ENCODE data around the gene SMG6.
A peak's percentile ranks its signal among the peaks of the same experiment; 100 is the strongest.

Gene SMG6

GRCh38 chr17:2157675-2158395, 145.8 kb downstream of the SMG6 start:
- DNase-seq: no peak
- Histone ChIP-seq H3K9me3 (ENCODE audit: severe bottlenecking) (no peaks in the 10 kb centered on the region), H3K36me3 (no peaks in the 10 kb centered on the region), H3K27ac (no peak overlapping the region), H3K27me3 (ENCODE audit: insufficient read depth, low read depth, severe bottlenecking) (no peaks in the 10 kb centered on the region), H3K4me3 (ENCODE audit: low read depth, low read length) (no peak overlapping the region)
- TF ChIP-seq CTCF (IDR thresholded peaks at IDR 0.05; ENCODE audit: low read depth, low read length): no peak

GRCh38 chr17:2157081-2157480, 146.5 kb downstream of the SMG6 start:
- Histone ChIP-seq H3K9me3 (ENCODE audit: severe bottlenecking) (no peaks in the 10 kb centered on the region), H3K36me3 (no peaks in the 10 kb centered on the region)
- no peak for TF ChIP-seq CTCF (IDR thresholded peaks at IDR 0.05; ENCODE audit: low read depth, low read length)

GRCh38 chr17:2156666-2157065, 146.9 kb downstream of the SMG6 start:
- Histone ChIP-seq H3K4me3 (ENCODE audit: low read depth, low read length) (no peak overlapping the region), H3K36me3 (peaks cover under 1% of the 10 kb centered on the region; the same call in 1 of the 2 replicates), H3K9me3 (ENCODE audit: severe bottlenecking) (no peaks in the 10 kb centered on the region), H3K27ac (no peak overlapping the region), H3K27me3 (ENCODE audit: insufficient read depth, low read depth, severe bottlenecking) (no peaks in the 10 kb centered on the region)
- no peak for TF ChIP-seq CTCF (IDR thresholded peaks at IDR 0.05; ENCODE audit: low read depth, low read length)
- no peak for DNase-seq

More at GRCh38 chr17:2157081-2157480, 146.5 kb downstream of the SMG6 start:
- Histone ChIP-seq H3K27me3 (ENCODE audit: insufficient read depth, low read depth, severe bottlenecking) (no peaks in the 10 kb centered on the region), H3K27ac (no peak overlapping the region), H3K4me3 (ENCODE audit: low read depth, low read length) (no peak overlapping the region)
- DNase-seq: no peak

- Histone ChIP-seq H3K4me3 (ENCODE audit: low read depth, low read length) (no peak overlapping the region), H3K9me3 (ENCODE audit: severe bottlenecking) (no peaks in the 10 kb centered on the region), H3K27me3 (ENCODE audit: insufficient read depth, low read depth, severe bottlenecking) (no peaks in the 10 kb centered on the region), H3K36me3 (peaks cover 2% of the 10 kb centered on the region; the same call in 1 of the 2 replicates), H3K27ac (peak overlapping the region; percentile 57)
- DNase-seq: no peak
- no peak for TF ChIP-seq CTCF (IDR thresholded peaks at IDR 0.05; ENCODE audit: low read depth, low read length)
These were observed 148.0 kb downstream of the SMG6 start for GRCh38 chr17:2155573-2155972.

- Histone ChIP-seq H3K27me3 (ENCODE audit: insufficient read depth, low read depth, severe bottlenecking) (no peaks in the 10 kb centered on the region), H3K36me3 (peaks cover 13% of the 10 kb centered on the region), H3K27ac (no peak overlapping the region), H3K4me3 (ENCODE audit: low read depth, low read length) (no peak overlapping the region), H3K9me3 (ENCODE audit: severe bottlenecking) (no peaks in the 10 kb centered on the region)
- no peak for DNase-seq
- no peak for TF ChIP-seq CTCF (IDR thresholded peaks at IDR 0.05; ENCODE audit: low read depth, low read length)
These were observed 152.1 kb downstream of the SMG6 start for GRCh38 chr17:2151358-2152033.
